NCI-H2196 treated with DMSO at 0.1 percent for 48 hours (cell line): ENCODE data around the gene NUDCD3.
A peak's percentile ranks its signal among the peaks of the same experiment; 100 is the strongest.

Source experiments
- DNase-seq: peaks from one replicate; lab custom pipeline; 2025; ENCODE audit not compliant: unreplicated experiment; lab: John Stamatoyannopoulos, UW

NUDCD3 gene

GRCh38 chr7:44402401-44403060, 87.9 kb downstream of the NUDCD3 start:
- no peak for DNase-seq

GRCh38 chr7:44401692-44402091, 88.8 kb downstream of the NUDCD3 start:
- DNase-seq: no peak

- no peak for DNase-seq
Observed at GRCh38 chr7:44400033-44400511, 90.4 kb downstream of the NUDCD3 start.

- DNase-seq: no peak
Observed at GRCh38 chr7:44398953-44399574, 91.4 kb downstream of the NUDCD3 start.

GRCh38 chr7:44398511-44398911, 91.9 kb downstream of the NUDCD3 start:
- peak; percentile 84 for DNase-seq

GRCh38 chr7:44396931-44397545, 93.4 kb downstream of the NUDCD3 start:
- peak; percentile 39 for DNase-seq

GRCh38 chr7:44396496-44396895, 94.0 kb downstream of the NUDCD3 start:
- DNase-seq: no peak

- peak; percentile 56 for DNase-seq
Observed at GRCh38 chr7:44395067-44395466, 95.4 kb downstream of the NUDCD3 start.

GRCh38 chr7:44394636-44395035, 95.8 kb downstream of the NUDCD3 start:
- DNase-seq: no peak

GRCh38 chr7:44394112-44394447, 96.4 kb downstream of the NUDCD3 start:
- DNase-seq: no peak

GRCh38 chr7:44393238-44394111, 97.0 kb downstream of the NUDCD3 start:
- DNase-seq: no peak

GRCh38 chr7:44392618-44393010, 97.8 kb downstream of the NUDCD3 start:
- DNase-seq: no peak

- peak; percentile 47 for DNase-seq
Observed at GRCh38 chr7:44391746-44392617, 98.5 kb downstream of the NUDCD3 start.

GRCh38 chr7:44391171-44391570, 99.3 kb downstream of the NUDCD3 start:
- DNase-seq: peak; percentile 44

GRCh38 chr7:44390701-44391100, 99.8 kb downstream of the NUDCD3 start:
- DNase-seq: peak; percentile 33

GRCh38 chr7:44388089-44388970, 102.1 kb downstream of the NUDCD3 start:
- DNase-seq: no peak

GRCh38 chr7:44387389-44387788, 103.1 kb downstream of the NUDCD3 start:
- DNase-seq: no peak

- no peak for DNase-seq
Observed at GRCh38 chr7:44386139-44386913, 104.1 kb downstream of the NUDCD3 start.
